Nephron progenitor cell (in vitro differentiated cells): ENCODE data around the gene EPHA10.

ENCODE experiments used
- DNase-seq: peaks from one replicate; pipeline ENCODE4 v3.0.0; 2021
- H3K27ac Mint-ChIP-seq: 2 replicates; pipeline ENCODE4 v1.8.0; 2021; ENCODE audit warnings: mild to moderate bottlenecking, moderate library complexity, mixed read lengths
- H3K27me3 Mint-ChIP-seq: 2 replicates; pipeline ENCODE4 v1.8.0; 2021; ENCODE audit warnings: mild to moderate bottlenecking, low read depth, mixed read lengths; ENCODE audit not compliant: poor library complexity
- H3K36me3 Mint-ChIP-seq: 2 replicates; pipeline ENCODE4 v1.8.0; 2021; ENCODE audit warnings: low read depth, mixed read lengths
- H3K4me1 Mint-ChIP-seq: 2 replicates; pipeline ENCODE4 v1.8.0; 2021; ENCODE audit warnings: mixed read lengths
- H3K4me3 Mint-ChIP-seq: 2 replicates; pipeline ENCODE4 v1.8.0; 2021; ENCODE audit warnings: mild to moderate bottlenecking, moderate library complexity, mixed read lengths
- H3K9me3 Mint-ChIP-seq: 2 replicates; pipeline ENCODE4 v1.8.0; 2021; ENCODE audit warnings: mild to moderate bottlenecking, moderate library complexity, mixed read lengths
- CTCF ChIP-seq: fragments of 200-600 bp; sonication (generic); IDR thresholded peaks from 2 replicates; pipeline ENCODE4 v1.5.0; 2021; ENCODE audit warnings: antibody characterized with exemption

The EPHA10 gene

GRCh38 chr1:37795340-37796125 is 30.6 kb upstream of the EPHA10 start:
- Mint-ChIP-seq H3K27me3 (peaks cover 63% of the 10 kb centered on the region), H3K9me3 (no peaks in the 10 kb centered on the region), H3K4me1 (no peaks in the 10 kb centered on the region), H3K27ac (no peak overlapping the region), H3K36me3 (no peaks in the 10 kb centered on the region), H3K4me3 (peak overlapping the region; percentile 71)
- peak; percentile 91 for DNase-seq
- TF ChIP-seq CTCF = no peak

- no peaks in the 10 kb centered on the region for H3K4me1 Mint-ChIP-seq
- peak overlapping the region; percentile 71 for H3K4me3 Mint-ChIP-seq
- no peak for DNase-seq
- no peak for TF ChIP-seq CTCF
- H3K27me3 Mint-ChIP-seq = peaks cover 72% of the 10 kb centered on the region
- no peaks in the 10 kb centered on the region for H3K36me3 Mint-ChIP-seq
- no peak overlapping the region for H3K27ac Mint-ChIP-seq
- no peaks in the 10 kb centered on the region for H3K9me3 Mint-ChIP-seq
Measured at GRCh38 chr1:37794372-37795339, 29.7 kb upstream of the EPHA10 start.

DNA sequence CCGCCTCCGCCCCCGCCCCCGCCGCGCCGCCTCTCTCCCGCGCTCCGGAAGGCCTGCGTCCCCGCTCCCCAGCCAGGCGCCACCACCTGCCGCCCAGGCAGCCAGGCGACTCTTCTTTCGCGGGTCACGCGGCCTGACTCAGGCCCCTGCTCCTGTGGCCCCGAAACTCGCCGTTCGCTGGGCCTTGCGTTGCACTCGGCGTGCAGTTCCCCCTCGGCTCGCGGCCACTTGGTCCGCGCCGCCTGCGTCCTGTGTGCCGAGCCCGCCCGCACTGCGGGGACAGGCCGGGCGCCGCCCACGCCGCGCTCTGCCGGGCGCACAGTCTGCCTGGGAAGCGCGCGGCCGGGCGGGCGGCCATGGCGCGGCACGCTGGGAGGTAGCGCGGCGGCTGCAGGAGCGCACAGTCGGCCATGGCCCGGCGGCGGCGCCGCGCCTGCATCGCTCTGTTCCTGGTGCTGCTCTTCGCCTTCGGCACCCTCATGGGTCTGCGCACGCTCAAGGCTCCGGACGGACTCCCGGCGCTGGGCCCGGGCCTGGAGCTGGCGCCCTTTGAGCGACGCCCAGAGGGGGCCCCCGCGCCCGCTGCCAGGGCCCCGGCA is 29.0 kb upstream of the EPHA10 start, which contains the start of gene MANEAL:
TSS of gene MANEAL (plus strand) at position 75 of the 599 bp plus-strand sequence. CDS start at position 411, 336 bp downstream.
- Mint-ChIP-seq H3K4me3 (peak within 1 kb of the TSS; percentile 71), H3K36me3 (no peaks in the 10 kb centered on the region), H3K27ac (no peak within 1 kb of the TSS), H3K9me3 (no peaks in the 10 kb centered on the region), H3K4me1 (no peaks in the 10 kb centered on the region), H3K27me3 (peaks cover 77% of the 10 kb centered on the region)
- DNase-seq = peak; percentile 76
- no peak for TF ChIP-seq CTCF

GRCh38 chr1:37792943-37793686 is 28.2 kb upstream of the EPHA10 start:
- peaks cover 85% of the 10 kb centered on the region for H3K27me3 Mint-ChIP-seq
- H3K27ac Mint-ChIP-seq = no peak overlapping the region
- H3K4me3 Mint-ChIP-seq = peak overlapping the region; percentile 63
- no peaks in the 10 kb centered on the region for H3K9me3 Mint-ChIP-seq
- no peaks in the 10 kb centered on the region for H3K36me3 Mint-ChIP-seq
- H3K4me1 Mint-ChIP-seq = no peaks in the 10 kb centered on the region
- DNase-seq = no peak
- no peak for TF ChIP-seq CTCF

DNA sequence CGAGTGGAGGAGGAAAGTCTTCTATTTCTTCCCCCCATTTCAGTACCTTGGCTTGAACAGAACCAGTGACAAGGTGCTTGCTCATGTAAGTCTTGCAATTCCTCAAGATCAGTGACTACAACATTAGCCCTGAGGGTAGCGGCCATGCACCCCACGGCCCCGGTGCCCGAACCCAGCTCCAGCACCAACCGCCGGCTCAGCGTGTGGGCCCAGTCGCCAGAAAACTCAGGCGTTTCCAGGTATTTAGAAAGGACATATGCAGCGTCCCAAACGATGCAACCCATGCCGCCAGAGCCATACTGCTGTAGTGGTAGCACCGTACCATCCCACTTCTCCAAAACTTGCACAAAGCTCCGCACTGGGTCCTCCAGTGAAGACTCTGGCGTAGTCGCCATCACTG is 17.6 kb upstream of the EPHA10 start:
- TF ChIP-seq CTCF = no peak
- Mint-ChIP-seq H3K4me3 (no peak overlapping the region), H3K27ac (no peak overlapping the region), H3K36me3 (no peaks in the 10 kb centered on the region), H3K4me1 (no peaks in the 10 kb centered on the region), H3K9me3 (no peaks in the 10 kb centered on the region), H3K27me3 (peaks cover 85% of the 10 kb centered on the region)
- DNase-seq = no peak
